Measurements from ENCODE around the gene TNNT1.
"Not testable (repeated sequence)": the region's sequence is repeated elsewhere in the genome, so short reads cannot be mapped to it uniquely, and the experiment has no call there.

The TNNT1 gene

DNA sequence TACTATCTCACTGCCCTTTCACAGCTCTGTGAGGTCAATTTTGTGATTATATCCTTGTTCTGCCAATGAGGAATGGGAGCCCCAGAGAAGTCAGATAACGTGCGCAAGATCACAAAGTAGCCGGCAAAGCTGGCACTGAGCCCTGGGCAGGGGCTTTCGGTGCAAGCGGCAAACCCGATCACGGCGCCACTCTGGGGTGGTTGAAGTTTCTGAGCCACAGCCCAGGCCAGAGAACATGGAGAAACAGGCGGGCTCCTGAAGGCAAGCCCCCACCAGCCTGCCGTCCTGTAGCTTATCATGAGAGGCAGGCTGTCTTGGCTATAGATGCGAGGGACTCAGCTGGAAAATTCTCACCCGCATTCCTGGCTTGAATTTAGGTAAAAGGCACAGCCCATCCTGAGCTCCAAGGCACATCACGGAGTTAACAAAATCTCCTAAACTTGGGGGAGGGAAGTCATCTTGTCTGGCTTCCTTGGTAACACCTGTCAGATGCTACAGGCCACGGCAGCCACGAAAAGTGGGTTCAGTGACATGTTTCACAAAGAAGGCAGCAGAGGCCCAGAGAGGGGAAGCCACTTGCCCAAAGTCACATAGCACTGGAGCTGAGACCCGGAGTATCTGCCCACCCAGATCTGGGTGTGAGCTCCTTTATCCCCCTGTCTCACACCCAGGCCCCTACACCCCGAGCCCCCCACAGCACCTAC lies 12.5 kb downstream of the TNNT1 start:
- no peak for DNase-seq

DNA sequence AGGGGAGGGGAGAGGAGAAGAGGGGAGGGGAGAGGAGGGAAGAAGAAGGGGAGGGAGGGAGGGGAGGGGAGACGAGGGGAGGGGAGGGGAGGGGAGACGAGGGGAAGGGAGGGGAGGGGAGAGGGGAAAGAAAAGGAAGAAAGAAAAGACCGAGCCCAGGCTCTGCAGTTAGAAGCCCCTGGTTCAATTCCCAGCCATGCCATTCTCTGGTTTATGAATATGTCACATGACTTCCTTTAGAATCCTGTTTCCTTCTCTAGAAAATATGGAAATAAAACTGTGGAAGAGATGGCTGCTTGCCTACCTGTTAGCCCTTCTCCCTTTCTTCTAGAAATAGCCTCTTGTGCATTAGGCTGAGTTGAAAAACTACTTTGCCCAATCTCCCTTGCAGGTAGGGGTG lies 14.3 kb downstream of the TNNT1 start:
- DNase-seq = no peak

DNA sequence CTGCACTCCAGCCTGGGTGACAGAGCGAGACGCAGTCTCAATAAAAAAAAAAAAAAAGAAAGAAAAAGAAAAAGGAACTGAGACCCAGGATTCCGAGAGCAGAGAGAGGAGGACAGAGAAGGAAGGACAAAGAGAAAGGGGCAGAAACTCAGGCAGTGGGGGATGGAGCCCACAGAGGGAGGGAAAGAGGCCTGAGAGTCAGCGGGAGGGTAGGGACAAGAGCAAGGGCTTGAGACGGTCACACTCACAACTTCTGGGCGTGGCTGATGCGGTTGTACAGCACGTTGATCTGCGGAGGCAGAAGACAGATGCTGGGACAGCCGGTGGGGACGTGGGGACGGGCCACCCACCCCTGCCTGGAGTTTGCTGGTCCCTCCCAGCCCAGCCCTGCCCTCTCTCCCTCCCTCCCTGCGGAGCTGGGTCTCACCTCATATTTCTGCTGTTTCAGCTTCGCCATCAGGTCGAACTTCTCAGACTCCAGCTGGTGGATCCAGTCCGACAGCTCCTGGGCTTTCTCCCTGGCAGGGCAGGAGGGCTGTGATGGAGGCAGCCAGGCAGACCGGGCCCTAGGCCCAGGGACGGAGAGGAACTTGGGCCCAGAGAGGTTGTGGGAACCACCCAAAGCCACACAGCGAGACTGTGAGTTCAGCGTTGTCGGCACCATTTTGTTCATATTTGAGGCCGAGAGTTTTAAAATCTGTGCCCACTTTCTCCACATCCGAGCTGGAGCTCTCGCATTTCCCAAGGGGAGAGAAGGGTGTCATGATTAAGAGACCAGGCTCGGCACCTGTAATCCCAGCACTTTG lies 15.2 kb downstream of the TNNT1 start:
- DNase-seq = no peak

DNA sequence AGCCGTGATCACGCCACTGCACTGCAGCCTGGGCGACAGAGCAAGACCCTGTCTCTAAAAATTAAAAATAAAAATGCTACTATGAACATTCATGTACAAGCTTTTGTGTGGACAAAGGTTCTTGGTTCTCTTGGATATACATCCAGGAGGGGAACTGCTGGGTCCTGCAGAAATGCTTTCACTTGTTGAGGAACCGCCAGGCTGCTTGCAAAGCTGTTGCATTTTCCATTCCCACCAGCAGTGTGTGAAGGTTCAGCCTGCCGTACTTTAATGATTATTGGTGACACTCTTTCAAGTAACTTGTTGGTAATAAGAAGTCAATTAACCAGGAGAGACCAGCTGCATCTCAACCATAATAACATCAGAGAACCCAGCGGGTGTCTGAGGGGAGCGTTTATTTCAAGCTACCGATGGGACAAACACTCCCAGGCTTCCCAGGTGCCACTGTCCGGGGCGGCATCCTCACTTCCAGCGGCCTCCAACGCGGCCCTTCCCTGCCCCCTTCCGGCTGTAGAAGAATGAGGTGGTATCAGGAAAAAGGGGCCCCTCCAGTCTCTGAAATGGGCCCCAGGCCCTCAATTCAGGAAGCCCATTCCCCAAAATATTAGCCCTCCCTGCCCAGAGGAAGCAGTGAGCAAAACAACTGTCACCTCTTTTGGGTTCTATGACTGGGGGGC lies 16.4 kb downstream of the TNNT1 start:
- no peak for DNase-seq

DNA sequence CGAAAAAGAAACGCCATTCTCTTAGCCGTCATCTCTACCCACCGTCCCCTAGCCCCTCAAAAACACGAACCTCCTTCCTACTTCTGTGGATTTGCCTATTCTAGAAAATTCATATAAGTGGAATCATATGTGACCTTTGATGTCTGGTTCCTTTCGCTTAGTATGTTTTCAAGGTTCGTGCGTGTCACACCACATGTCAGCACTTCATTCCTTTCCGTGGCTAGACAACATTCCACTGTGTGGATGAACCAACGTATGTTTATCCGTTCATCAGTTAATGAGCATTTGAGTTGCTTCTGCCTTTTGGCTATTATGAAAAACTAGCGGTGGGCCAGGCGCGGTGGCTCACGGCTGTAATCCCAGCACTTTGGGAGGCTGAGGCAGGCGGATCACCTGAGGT lies 17.6 kb downstream of the TNNT1 start:
- no peak for DNase-seq

DNA sequence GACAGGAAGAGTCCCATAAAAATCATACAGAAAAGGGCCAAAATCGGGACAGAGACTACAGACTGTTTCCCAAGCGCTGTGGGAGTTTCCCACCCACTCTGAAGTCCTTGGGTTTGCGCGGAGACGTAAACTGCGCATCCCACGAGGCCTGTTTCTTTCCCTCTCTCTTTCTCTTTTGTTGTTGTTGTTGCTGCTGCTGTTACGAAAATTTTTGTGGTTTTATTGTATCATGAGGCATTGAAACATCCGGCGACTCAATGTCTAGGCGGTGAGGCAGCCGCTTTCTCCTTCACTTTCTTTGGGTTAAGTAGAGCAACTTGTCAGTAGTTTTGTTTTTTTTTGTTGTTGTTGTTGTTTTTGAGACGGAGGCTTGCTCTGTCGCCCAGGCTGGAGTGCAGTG lies 30.0 kb downstream of the TNNT1 start:
- DNase-seq = no peak

DNA sequence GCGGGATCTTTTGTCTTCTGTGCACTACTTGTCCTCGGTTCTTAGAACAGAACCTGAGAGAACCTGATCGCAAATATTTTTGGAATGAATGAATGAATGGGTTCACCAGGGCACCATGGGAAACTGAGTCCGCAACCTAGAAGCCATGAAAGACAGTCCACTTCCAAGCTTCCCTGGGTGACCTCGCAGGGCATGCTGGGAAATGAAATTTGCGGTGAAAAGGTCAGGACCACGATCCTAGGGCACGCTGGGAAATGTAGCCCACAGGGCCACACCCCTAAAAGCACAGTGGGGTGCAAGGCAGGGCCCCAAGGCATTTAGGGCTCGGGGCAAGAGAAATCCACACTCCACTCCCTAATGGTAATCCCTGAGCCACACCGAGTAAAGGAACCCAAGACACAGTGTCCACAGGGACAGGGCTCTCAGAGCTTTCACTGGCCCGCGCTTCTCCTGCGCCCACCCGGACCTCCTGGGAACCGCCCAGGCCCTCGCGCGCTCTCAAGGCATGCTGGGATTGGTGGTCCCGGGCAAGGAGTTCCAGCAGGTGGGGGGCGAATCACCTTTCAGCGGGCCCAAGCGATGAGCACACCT lies 30.5 kb downstream of the TNNT1 start:
- DNase-seq = peak in 1 of 2 donors; percentile 36

DNA sequence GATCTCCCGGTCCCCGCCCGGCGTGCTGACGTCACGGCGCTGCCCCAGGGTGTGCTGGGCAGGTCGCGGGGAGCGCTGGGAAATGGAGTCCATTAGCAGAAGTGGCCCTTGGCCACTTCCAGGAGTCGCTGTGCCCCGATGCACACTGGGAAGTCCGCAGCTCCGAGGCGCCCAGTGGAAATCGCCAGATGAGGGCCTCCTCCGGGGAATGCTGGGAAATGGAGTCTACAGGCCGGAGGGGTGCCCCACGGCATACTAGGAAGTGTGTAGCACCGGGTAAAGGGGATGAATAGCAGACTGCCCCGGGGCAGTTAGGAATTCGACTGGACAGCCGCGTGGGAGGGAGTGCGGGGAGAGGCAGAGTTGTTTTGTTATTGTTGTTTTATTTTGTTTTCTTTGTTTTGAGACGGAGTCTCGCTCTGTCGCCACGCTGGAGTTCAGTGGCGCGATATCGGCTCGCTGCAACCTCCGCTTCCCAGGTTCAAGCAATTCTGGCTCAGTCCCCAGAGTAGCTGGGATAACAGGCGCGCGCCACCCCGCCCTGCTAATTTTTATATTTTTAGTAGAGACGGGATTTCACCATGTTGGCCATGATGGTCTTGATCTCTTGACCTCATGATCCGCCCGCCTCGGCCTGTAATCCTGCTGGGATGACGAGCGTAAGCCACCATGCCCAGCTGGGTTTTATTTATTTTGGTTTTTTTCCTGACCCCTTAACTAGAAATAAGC lies 31.2 kb downstream of the TNNT1 start:
- DNase-seq = peak; percentile 97 to 98

DNA sequence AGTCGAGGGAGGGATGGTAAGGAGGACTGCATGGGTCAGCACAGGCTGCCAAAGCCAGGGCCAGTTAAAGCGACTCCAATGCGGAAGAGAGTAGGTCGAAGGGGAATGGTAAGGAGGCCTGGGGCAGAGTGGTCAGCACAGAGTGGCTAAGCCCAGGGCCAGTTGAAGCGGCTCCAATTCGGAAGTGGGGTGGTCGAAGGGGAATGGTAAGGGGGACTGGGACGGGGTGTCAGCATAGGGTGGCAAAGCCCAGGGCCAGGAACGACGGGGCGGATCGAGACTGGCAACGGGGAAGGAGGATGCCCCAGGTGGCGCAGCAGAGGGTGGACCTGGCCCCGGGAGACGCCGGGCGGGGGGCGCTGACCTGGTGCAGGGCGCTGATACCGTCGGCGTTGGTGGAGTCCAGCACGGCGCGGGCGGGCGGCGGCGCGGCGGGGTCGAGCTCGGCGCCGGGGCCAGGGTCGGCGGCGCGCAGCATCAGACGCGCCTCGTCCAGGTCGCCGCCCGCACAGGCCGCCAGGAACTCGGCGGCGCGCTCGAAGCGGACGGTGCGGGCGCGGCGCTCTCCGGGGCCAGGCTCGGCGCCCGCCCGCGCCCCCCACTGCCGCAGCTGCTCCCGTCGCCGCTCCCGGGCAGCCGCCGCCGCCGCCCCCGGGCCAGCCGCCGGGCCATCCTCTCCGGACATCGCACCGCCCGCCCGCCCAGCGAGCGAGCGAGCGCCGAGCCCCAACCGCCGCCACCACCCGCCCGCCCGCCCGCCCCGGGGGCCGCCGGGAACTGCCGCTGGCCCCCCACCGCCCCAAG lies 31.9 kb downstream of the TNNT1 start, which contains the start of gene PPP1R12C:
Gene PPP1R12C (minus strand): TSS at position 779 of the 804 bp plus-strand sequence. CDS start 94 bp downstream, at position 685.
- no peak for DNase-seq

DNA sequence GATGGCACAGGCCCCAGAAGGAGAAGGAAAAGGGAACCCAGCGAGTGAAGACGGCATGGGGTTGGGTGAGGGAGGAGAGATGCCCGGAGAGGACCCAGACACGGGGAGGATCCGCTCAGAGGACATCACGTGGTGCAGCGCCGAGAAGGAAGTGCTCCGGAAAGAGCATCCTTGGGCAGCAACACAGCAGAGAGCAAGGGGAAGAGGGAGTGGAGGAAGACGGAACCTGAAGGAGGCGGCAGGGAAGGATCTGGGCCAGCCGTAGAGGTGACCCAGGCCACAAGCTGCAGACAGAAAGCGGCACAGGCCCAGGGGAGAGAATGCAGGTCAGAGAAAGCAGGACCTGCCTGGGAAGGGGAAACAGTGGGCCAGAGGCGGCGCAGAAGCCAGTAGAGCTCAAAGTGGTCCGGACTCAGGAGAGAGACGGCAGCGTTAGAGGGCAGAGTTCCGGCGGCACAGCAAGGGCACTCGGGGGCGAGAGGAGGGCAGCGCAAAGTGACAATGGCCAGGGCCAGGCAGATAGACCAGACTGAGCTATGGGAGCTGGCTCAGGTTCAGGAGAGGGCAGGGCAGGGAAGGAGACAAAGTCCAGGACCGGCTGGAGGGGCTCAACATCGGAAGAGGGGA lies 32.7 kb downstream of the TNNT1 start:
- peak; percentile 60 to 65 for DNase-seq

DNA sequence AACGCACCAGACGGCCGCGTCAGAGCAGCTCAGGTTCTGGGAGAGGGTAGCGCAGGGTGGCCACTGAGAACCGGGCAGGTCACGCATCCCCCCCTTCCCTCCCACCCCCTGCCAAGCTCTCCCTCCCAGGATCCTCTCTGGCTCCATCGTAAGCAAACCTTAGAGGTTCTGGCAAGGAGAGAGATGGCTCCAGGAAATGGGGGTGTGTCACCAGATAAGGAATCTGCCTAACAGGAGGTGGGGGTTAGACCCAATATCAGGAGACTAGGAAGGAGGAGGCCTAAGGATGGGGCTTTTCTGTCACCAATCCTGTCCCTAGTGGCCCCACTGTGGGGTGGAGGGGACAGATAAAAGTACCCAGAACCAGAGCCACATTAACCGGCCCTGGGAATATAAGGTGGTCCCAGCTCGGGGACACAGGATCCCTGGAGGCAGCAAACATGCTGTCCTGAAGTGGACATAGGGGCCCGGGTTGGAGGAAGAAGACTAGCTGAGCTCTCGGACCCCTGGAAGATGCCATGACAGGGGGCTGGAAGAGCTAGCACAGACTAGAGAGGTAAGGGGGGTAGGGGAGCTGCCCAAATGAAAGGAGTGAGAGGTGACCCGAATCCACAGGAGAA lies 33.5 kb downstream of the TNNT1 start:
- peak in 1 of 2 donors; percentile 24 for DNase-seq

DNA sequence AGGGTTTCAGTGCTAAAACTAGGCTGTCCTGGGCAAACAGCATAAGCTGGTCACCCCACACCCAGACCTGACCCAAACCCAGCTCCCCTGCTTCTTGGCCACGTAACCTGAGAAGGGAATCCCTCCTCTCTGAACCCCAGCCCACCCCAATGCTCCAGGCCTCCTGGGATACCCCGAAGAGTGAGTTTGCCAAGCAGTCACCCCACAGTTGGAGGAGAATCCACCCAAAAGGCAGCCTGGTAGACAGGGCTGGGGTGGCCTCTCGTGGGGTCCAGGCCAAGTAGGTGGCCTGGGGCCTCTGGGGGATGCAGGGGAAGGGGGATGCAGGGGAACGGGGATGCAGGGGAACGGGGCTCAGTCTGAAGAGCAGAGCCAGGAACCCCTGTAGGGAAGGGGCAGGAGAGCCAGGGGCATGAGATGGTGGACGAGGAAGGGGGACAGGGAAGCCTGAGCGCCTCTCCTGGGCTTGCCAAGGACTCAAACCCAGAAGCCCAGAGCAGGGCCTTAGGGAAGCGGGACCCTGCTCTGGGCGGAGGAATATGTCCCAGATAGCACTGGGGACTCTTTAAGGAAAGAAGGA lies 34.4 kb downstream of the TNNT1 start:
- no peak for DNase-seq

DNA sequence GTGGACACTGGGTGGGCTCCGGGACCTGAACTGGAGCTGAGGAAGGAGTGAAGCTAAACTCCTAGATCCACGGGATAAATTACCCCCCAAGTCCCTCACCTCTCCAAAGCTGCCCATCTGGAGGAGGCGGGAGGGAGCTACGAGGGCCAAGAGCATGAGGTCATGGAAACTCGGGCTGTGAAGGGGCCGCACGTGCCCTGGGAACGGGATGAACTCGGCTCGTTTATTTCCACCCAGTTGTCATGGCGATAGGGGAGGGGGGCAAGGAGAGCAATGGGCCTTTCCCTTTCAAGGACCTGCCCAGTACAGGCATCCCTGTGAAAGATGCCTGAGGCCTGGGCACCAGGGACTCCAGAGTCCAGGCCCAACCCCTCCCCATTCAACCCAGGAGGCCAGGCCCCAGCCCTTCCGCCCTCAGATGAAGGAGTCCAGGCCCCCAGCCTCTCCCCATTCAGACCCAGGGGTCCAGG lies 35.4 kb downstream of the TNNT1 start:
- DNase-seq = no peak

DNA sequence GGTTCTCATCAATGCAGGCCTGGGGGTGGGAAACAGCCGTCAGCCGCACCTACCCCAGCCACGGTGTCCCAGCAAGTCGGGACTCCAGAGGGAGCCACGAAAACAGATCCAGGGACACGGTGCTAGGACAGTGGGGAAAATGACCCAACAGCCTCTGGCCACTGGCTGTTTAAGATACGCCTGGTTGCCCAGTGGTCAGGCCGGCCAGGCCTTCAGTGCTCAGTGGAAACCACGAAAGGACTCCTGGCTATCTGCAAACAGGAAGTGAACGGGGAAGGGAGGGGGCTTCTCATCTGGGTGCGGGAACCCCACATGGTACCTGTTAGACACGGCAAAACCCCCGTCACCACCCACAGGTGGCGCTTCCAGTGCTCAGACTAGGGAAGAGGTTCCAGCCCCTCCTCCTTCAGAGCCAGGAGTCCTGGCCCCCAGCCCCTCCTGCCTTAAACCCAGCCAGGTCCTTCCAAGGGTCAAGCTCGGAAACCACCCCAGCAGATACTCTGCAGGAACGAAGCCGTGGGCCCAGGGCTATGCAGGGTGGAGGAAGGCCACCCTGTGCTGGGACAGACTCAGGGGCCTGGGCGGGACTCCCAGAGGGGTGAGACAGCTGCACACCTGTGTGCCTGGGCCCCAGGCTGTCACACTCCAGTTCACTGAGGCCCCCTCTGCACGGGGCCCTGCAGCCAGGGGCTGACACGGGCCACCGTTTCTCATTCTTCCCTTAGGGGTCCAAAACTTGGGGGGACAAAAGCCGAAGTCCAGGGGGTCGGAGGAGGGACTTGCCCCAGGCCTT lies 36.0 kb downstream of the TNNT1 start:
- DNase-seq = no peak

DNA sequence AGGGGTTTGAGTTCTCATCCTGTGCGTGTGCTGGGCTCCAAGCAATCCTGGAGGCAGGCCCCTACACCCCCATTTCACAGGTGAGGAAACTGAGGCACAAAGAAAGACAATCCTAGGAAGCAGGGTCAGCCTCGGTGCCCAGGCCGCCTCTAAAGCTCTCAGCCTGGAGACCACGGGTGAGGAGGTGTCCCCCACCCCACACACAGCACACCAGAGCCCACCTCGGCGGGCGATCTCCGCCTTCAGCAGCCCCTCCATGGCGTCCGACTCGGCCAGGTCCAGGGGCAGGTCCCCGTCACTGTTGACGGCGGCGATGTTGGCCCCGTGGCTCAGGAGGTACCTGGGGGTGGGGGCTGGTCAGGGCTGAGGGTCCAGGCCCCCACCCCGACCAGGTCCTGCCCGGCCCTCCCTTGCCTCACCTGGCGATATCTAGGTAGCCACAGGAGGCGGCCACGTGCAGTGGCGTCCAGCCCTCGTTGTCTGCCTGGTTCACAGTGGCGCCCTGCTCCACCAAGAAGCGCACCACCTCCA lies 36.7 kb downstream of the TNNT1 start:
- DNase-seq = no peak

DNA sequence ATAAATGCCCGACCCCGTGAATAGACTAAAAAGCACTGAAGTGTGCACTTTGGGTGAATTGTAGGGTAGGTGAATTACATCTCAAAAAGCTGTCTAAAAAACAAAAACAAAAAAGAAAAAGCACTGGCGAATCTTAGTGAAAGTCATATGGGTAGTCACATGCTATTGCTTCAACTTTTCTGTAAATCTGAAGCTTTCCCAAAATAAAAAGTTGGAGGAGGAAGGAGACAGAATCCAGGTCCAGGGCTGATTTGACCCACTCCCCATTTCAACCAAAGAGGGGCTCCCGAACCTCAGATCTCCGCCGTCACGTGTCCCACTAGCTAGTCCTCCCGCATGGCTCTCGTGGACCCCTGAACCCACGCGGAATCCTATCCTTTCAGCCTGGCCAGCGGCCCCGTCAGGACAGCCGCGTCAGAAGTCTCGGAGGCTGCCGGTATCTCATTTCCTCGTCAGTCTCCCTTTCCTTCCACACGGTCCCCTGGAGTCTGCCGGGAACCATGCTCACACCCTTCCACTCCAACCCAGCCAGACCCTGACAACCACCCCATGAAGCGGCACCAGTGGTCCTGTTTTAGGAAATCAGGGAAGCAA lies 37.7 kb downstream of the TNNT1 start:
- DNase-seq = no peak

DNA sequence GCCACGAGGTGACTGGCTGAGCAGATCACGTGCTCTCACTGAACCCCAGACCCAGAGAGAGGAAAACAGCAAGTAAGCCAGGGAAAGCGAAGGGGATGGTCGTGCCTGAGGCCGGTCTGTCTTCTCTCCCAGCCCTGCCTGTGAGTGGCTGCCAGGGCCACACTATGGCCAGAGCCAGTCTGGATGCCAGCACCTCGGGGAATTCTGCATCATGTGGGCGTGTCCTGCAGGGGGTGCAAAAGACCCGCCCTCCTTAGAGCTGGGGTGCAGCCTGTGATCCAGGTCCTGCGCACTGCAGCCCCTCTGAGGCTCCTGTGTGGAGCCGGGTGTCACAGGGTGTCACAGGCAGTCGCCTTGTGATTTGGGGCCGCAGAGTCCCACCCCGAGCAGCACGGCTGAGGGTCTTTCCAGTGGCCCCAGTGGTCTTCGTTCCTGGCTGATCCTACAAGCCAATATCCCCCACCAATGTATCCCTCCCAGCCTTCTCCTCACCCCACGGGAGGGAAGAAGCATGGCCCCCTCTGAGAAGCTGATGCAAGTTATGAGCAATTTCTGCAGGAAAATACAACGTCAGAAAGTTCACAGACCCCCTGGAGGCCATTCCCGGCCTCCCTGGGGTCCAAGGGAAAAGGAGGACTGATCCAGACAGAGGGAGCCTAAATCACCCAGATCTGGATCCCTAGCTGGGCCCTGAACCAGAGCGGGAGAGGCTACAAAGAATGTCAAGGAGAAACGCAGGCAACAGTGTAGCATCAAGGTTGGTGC lies 39.3 kb downstream of the TNNT1 start:
- DNase-seq = no peak

DNA sequence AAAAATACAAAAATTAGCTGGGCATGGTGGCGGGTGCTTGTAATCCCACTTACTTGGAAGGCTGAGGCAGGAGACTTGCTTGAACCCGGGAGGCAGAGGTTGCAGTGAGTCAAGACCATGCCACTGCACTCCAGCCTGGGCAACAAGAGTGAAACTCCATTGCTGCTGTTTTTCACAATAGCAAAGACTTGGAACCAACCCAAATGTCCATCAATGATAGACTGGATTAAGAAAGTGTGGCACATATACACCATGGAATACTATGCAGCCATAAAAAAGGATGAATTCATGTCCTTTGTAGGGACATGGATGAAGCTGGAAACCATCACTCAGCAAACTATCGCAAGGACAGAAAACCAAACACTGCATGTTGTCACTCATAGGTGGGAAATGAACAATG lies 41.8 kb downstream of the TNNT1 start:
- not testable (repeated sequence) for DNase-seq

Data from CD4-positive, alpha-beta T cell treated with Interferon alpha-2 for 1 hour (primary cell).